ENCODE data around the gene ASTN2.

ASTN2 gene

GRCh38 chr9:117156144-117156688, 258.6 kb downstream of the ASTN2 start:
- DNase-seq, result no peak

GRCh38 chr9:117153021-117153420, 261.8 kb downstream of the ASTN2 start:
- DNase-seq, result peak; percentile 30

GRCh38 chr9:117151716-117152115, 263.1 kb downstream of the ASTN2 start:
- DNase-seq, result no peak

GRCh38 chr9:117149996-117150395, 264.9 kb downstream of the ASTN2 start:
- DNase-seq, result no peak

GRCh38 chr9:117145811-117146490, 268.9 kb downstream of the ASTN2 start:
- DNase-seq, result no peak

- DNase-seq, result no peak
These were observed 269.8 kb downstream of the ASTN2 start for GRCh38 chr9:117145081-117145480.

- DNase-seq, result no peak
These were observed 276.6 kb downstream of the ASTN2 start for GRCh38 chr9:117138231-117138630.

- no peak for DNase-seq
These were observed 278.4 kb downstream of the ASTN2 start for GRCh38 chr9:117136461-117136860.

- no peak for DNase-seq
These were observed 279.3 kb downstream of the ASTN2 start for GRCh38 chr9:117135501-117136098.

- DNase-seq, result no peak
These were observed 279.9 kb downstream of the ASTN2 start for GRCh38 chr9:117134826-117135500.

GRCh38 chr9:117126871-117127270, 288.0 kb downstream of the ASTN2 start:
- no peak for DNase-seq

GRCh38 chr9:117125531-117125930, 289.3 kb downstream of the ASTN2 start:
- DNase-seq, result no peak

GRCh38 chr9:117123729-117124128, 291.1 kb downstream of the ASTN2 start:
- DNase-seq, result no peak

GRCh38 chr9:117122953-117123352, 291.9 kb downstream of the ASTN2 start:
- DNase-seq, result no peak

GRCh38 chr9:117122102-117122501, 292.8 kb downstream of the ASTN2 start:
- no peak for DNase-seq

GRCh38 chr9:117121316-117121715, 293.5 kb downstream of the ASTN2 start:
- no peak for DNase-seq

- DNase-seq, result no peak
These were observed 294.8 kb downstream of the ASTN2 start for GRCh38 chr9:117120061-117120460.

- DNase-seq, result no peak
These were observed 298.8 kb downstream of the ASTN2 start for GRCh38 chr9:117116084-117116483.

- no peak for DNase-seq
These were observed 300.1 kb downstream of the ASTN2 start for GRCh38 chr9:117114768-117115167.

- no peak for DNase-seq
These were observed 310.0 kb downstream of the ASTN2 start for GRCh38 chr9:117104716-117105495.

GRCh38 chr9:117104206-117104605, 310.7 kb downstream of the ASTN2 start:
- peak; percentile 35 for DNase-seq

- no peak for DNase-seq
These were observed 311.3 kb downstream of the ASTN2 start for GRCh38 chr9:117103438-117104110.

GRCh38 chr9:117101008-117101407, 313.8 kb downstream of the ASTN2 start:
- no peak for DNase-seq

Data from fibroblast of skin of right quadriceps (primary cell).